Stimulated activated memory B cell treated with anti-CD40 and anti-IgM and Interleukin-4, amounts not matched to agents 10 μg/mL and 1 μg/mL and 100 μg/mL, for 72 hours (primary cell): ENCODE results near the gene CRMP1.

Source experiments
- ATAC-seq: fragments of 150-1000 bp; cut with Tn5 transposase; 2 replicates; pipeline ENCODE4 v1.10.0; 2021
- H3K27ac Mint-ChIP-seq: one replicate; pipeline ENCODE4 v1.8.0; 2022; ENCODE audit warnings: mild to moderate bottlenecking, mixed read lengths
- H3K27me3 Mint-ChIP-seq: one replicate; pipeline ENCODE4 v1.8.0; 2022; ENCODE audit warnings: mixed read lengths
- H3K36me3 Mint-ChIP-seq: one replicate; pipeline ENCODE4 v1.8.0; 2022; ENCODE audit warnings: mixed read lengths
- H3K4me1 Mint-ChIP-seq: one replicate; pipeline ENCODE4 v1.8.0; 2022; ENCODE audit warnings: mixed read lengths
- H3K4me3 Mint-ChIP-seq: one replicate; pipeline ENCODE4 v1.8.0; 2022; ENCODE audit warnings: mild to moderate bottlenecking, moderate library complexity, mixed read lengths
- H3K9me3 Mint-ChIP-seq: one replicate; pipeline ENCODE4 v1.8.0; 2022; ENCODE audit warnings: mixed read lengths

The CRMP1 gene

DNA sequence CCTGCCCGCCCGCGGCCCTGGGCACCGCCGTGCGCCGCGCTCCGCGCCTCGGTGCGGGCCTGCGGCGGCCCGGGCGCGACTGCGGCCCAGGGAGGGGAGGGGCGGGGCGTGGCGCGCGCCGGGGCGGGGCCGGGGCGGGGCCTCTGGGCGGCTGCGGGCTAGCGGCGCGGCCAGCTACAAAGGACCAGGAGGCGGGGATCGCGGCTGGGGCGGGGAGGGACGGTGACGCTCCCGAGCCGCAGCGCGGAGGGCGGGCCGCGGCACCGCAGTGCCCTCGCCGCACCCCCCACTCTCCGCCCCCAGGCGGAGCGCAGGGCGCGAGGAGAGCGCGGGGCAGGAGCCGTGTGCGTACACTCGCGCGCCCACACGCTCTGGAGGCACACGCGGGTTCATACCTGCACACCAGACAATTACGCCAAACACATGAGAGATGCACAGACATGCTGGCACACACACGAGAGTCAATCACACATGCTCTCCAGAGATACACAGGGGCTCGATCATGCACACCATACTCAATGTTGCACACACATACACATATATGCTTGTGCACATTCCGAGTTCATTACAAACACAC is at the start of gene CRMP1:
CRMP1 (minus strand) TSS at position 83 of the 577 bp plus-strand sequence. CDS start 117 bp downstream, outside the sequence.
- peaks cover 56% of the 10 kb centered on the region for H3K27me3 Mint-ChIP-seq
- H3K9me3 Mint-ChIP-seq: peaks cover 3% of the 10 kb centered on the region
- no peak within 1 kb of the TSS for H3K27ac Mint-ChIP-seq
- H3K36me3 Mint-ChIP-seq: peaks cover 5% of the 10 kb centered on the region
- H3K4me3 Mint-ChIP-seq: no peak within 1 kb of the TSS
- H3K4me1 Mint-ChIP-seq: peaks cover 6% of the 10 kb centered on the region
- peak; percentile 56 for ATAC-seq

DNA sequence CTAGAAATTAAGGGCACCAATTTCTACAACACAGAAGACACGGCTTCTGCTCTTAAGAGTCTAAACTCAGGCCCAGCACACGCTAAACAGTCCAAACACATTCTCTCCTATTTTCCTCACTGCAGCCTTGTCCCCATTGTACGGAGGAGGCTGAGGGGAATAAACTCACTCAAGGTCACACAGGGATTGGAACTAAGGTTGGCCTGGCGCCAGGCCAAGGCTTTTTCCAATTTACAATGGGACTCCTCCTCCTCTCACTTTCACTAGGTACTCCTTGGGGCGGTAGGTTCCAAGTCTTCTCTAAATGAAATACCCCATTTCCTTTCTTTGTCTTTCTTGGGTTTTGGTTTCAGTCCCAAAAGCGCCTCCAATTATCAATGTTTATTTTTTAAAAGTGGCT is 48.7 kb upstream of the CRMP1 start:
- H3K4me3 Mint-ChIP-seq: no peak overlapping the region
- H3K9me3 Mint-ChIP-seq: peaks cover 6% of the 10 kb centered on the region
- ATAC-seq: no peak
- H3K27me3 Mint-ChIP-seq: peaks cover 10% of the 10 kb centered on the region
- H3K4me1 Mint-ChIP-seq: no peaks in the 10 kb centered on the region
- H3K27ac Mint-ChIP-seq: no peak overlapping the region
- no peaks in the 10 kb centered on the region for H3K36me3 Mint-ChIP-seq

DNA sequence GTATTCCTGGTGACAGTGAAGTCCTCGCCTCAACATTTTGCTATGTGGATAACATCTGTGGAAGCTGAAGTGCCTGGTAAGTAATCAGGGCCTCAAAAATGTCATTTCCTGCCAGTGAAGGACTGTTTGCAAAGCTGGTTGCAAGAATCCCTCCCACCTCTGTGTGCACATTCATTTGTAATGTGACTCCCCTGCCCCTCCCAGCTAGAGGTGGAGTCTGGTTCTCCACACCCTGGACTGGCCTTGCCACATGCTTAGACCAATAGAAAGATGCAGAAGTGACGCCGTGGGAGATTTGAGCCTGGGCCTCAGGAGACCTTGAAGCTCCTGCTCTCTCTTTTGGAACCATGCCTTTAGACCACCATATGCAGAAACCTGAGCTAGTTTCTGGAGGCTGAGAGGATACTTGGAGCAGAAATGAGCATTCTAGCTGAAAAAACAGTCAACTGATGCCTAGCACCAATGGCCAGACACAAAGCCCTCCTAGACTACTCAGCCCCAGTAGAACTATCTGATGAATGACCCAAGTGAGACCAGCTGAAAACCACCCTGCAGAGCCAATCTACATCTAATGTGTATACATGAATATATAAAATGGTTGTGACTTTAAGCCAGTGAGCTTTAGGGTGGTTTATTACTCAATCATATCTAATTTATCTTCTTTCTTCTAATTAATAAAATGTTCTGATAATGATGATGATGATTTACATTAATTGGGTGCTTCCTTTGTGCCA is 47.8 kb upstream of the CRMP1 start:
- Mint-ChIP-seq H3K27ac (no peak overlapping the region), H3K4me3 (no peak overlapping the region), H3K9me3 (peaks cover 3% of the 10 kb centered on the region), H3K36me3 (no peaks in the 10 kb centered on the region), H3K27me3 (peaks cover 10% of the 10 kb centered on the region), H3K4me1 (no peaks in the 10 kb centered on the region)
- no peak for ATAC-seq

DNA sequence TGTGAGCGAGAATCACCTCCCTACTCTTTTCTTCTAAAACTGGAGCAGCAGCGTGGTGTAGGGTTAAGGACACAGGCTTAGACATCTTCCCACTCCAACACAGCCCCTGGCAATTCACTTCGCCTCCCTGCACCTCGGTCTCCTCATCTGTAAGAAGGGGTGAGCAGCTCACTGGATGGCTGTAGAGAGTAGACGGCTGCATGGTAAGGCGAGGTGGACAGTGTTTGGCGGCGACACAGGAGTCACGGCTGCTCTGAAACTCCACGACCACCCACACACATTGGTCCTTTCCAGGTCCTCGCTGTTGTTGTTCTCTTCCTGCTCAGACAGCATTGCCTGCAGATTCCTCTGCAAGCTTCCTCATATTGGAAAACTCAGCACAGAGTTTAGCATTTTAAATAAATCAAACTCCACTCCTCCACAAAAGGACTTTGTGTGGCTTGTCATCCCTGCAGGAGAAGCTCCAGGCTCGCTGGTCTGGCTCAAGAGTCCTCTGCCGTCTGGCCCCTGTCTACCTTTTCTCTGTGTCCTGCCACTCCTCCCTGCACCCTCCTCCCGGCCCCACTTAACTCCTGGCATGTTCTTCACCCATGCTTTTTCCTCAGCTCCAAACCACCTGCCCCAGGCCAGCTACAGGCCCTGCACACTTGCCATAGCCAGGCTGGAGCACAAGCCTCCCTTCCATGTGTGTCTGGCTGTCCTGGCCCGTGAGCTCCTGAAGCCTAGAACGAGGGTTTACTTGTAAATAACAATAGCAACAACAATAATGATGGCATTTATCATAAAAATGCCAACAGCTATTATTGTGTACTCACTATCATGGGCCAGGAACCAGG is 41.3 kb upstream of the CRMP1 start:
- Mint-ChIP-seq H3K36me3 (no peaks in the 10 kb centered on the region), H3K27me3 (peaks cover 22% of the 10 kb centered on the region), H3K4me1 (no peaks in the 10 kb centered on the region), H3K4me3 (no peak overlapping the region), H3K27ac (no peak overlapping the region), H3K9me3 (no peaks in the 10 kb centered on the region)
- no peak for ATAC-seq

DNA sequence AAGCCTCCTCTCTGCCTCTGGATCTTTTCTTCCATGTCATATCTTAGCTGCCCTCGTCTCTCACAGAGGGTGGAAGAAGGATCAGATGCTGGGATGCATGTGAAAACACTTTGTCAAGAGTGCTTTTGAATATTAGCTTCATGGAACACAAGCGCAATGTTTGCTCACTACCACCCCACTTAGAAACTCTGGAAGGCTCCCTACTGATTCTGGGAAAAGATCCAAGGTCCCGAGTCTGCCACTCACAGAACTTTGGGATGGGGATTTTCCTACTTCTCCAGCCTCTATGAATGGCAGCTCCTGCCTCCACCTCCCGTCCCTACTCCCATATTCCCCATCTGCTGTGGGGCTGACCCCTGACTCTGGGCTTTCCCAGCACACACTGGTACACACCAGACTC is 40.2 kb upstream of the CRMP1 start:
- ATAC-seq: no peak
- Mint-ChIP-seq H3K4me1 (no peaks in the 10 kb centered on the region), H3K27ac (no peak overlapping the region), H3K9me3 (no peaks in the 10 kb centered on the region), H3K36me3 (no peaks in the 10 kb centered on the region), H3K4me3 (no peak overlapping the region), H3K27me3 (peaks cover 22% of the 10 kb centered on the region)

DNA sequence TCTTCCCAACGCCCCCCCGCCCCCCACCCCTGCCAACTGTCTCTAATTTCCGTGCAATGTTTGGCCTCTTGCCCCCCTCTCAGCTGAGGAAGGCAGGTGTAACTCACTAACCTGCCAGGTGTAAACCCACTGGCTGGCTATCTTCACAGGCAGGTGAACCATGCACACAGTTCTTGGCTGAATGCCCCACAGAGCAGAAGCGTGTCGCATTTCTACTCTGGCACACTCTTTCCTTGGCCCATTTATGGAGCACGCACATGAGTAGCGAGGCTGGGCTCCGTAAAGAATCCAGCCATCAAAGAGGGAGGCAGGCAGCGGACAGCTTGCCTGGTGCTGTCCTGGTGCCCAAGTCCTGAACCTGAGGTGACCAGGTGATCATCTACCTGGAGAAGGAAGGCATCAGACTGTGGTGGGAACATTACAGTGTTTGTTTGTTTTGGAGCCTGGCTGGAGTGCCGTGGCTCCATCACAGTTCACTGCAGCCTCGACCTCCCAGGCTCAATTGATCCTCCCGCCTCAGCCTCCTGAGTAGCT is 39.2 kb upstream of the CRMP1 start:
- H3K27me3 Mint-ChIP-seq: peaks cover 22% of the 10 kb centered on the region
- no peak for ATAC-seq
- no peak overlapping the region for H3K4me3 Mint-ChIP-seq
- H3K36me3 Mint-ChIP-seq: no peaks in the 10 kb centered on the region
- H3K4me1 Mint-ChIP-seq: no peaks in the 10 kb centered on the region
- H3K27ac Mint-ChIP-seq: no peak overlapping the region
- H3K9me3 Mint-ChIP-seq: peaks cover 5% of the 10 kb centered on the region

DNA sequence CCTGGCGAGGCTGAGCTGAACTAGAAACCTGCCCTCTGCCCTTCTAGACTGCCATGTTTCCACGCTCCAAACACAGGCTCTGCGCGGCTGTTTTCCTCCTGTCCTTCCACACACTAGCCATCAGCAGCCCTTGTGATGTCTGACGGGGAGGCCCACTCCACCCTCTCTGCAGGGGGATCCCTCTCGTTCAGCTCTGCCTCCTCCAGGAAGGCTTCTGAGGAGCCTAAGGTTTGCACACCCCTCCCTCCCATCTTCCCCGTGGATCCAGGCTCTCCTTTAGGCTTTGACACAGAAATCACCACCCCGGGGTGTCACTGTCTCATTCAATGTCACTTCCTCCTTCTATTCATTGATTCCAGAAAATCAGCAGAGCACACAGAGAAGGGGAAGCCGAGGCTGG is 38.6 kb upstream of the CRMP1 start:
- Mint-ChIP-seq H3K27ac (no peak overlapping the region), H3K4me3 (no peak overlapping the region), H3K36me3 (no peaks in the 10 kb centered on the region), H3K4me1 (no peaks in the 10 kb centered on the region), H3K9me3 (peaks cover 5% of the 10 kb centered on the region), H3K27me3 (peaks cover 22% of the 10 kb centered on the region)
- no peak for ATAC-seq

DNA sequence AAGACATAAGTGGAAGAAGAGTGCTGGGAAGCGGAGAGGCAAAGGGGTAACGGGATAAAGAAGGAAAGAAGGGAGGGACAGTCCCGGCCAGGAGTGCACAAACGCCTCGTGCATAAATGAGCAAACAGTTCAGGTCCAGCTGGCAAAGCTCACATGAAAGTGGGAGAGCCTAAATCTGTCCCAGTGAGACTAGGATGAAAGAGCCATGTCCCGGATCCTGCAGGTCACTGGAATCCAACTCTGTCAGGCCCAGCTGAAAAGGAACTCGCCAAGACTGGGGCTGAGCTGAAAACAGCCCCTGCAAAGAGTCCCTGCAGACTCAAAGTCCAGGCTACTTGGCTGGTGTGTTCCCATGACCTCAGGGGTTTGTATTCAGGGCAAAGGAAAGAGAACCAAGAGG is 38.0 kb upstream of the CRMP1 start:
- H3K4me1 Mint-ChIP-seq: no peaks in the 10 kb centered on the region
- H3K9me3 Mint-ChIP-seq: peaks cover 5% of the 10 kb centered on the region
- no peak overlapping the region for H3K27ac Mint-ChIP-seq
- peaks cover 22% of the 10 kb centered on the region for H3K27me3 Mint-ChIP-seq
- no peak overlapping the region for H3K4me3 Mint-ChIP-seq
- H3K36me3 Mint-ChIP-seq: no peaks in the 10 kb centered on the region
- ATAC-seq: no peak

DNA sequence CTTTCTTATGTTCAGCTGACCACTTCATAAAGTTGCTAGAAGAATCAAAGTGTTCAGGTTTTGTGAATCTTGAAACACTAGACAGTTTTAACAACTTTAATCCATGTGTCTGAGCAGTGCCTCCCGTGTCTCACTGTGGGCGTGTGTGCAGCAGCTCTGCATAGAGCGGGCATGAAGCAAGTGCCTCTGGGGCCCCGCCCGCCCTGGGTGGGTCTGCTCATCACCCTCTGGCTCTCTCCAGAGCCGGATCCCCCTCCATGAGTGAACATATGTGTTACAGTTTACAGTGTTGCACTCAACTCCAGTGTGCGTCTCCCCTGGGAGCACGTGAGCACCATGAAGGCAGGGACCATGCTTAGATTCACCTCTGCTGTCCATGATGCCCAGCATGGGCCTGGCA is 37.6 kb upstream of the CRMP1 start:
- Mint-ChIP-seq H3K4me1 (no peaks in the 10 kb centered on the region), H3K36me3 (no peaks in the 10 kb centered on the region), H3K27ac (no peak overlapping the region), H3K4me3 (no peak overlapping the region), H3K27me3 (peaks cover 22% of the 10 kb centered on the region), H3K9me3 (peaks cover 5% of the 10 kb centered on the region)
- ATAC-seq: no peak

DNA sequence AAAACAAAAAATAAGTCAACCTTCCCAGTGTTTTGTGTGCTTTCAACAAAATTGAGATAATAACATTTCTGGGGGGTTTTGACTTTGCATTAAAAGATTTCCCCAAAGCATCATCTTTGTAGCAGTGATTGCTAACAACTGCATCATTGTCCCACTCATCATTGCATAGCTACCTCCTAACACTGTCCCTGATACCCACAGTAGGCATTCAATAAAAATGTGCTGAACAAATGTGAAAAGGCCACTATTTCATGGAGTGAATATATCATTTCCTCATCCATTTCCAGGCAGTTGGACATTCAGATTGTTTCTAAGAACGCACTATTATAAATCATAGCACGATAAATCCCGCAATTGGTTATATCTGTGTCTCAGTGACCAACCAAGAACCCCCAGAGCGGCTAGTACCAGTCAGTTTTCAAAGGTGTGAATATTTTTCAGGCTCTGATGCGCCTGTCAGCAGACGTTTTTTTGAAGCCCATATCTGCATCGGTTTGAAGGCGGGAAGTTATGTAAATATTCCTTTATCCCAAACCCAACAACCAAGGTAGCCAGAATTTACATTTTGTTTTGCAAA is 36.0 kb upstream of the CRMP1 start:
- H3K9me3 Mint-ChIP-seq: peaks cover 5% of the 10 kb centered on the region
- no peak overlapping the region for H3K4me3 Mint-ChIP-seq
- ATAC-seq: no peak
- no peak overlapping the region for H3K27ac Mint-ChIP-seq
- H3K36me3 Mint-ChIP-seq: no peaks in the 10 kb centered on the region
- peaks cover 10% of the 10 kb centered on the region for H3K27me3 Mint-ChIP-seq
- no peaks in the 10 kb centered on the region for H3K4me1 Mint-ChIP-seq

DNA sequence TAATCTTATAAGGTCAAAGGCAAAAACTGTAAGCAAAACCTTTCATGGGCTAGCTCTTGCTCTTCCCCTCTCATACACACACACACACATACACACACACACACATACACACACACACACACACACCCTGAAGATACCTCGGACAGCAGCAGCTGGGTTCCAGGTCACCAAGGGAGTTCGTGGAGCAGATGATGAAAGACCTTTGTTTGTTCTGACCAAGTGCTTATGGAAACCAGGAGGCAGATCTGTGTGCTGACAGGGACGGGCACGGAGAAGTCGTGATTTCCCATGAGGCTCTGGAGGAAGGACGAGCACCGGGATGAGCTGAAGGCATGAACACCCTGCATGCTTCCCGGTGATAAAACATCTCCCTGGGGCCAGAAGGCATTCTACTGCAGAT is 35.4 kb upstream of the CRMP1 start:
- Mint-ChIP-seq H3K36me3 (no peaks in the 10 kb centered on the region), H3K4me1 (no peaks in the 10 kb centered on the region), H3K27ac (no peak overlapping the region), H3K9me3 (peaks cover 6% of the 10 kb centered on the region), H3K27me3 (peaks cover 8% of the 10 kb centered on the region), H3K4me3 (no peak overlapping the region)
- ATAC-seq: no peak

DNA sequence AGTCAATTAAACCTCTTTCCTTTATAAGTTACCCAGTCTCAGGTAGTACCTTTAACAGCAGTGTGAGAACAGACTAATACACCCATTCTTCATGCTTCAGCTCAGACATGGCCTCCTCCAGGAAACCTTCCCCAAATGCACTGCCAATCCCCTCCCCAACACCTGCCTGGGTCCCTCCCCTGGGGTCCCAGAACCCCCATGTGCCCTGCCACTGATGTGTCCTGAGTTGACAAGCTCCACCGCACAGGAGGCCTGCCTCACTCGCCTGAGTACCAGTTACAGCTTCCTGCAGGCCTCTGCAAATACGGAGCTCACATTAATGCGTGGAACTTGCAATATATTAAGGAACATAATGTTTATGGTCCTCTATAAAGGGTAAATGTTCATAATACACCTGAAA is 34.9 kb upstream of the CRMP1 start:
- Mint-ChIP-seq H3K27ac (no peak overlapping the region), H3K27me3 (peaks cover 9% of the 10 kb centered on the region), H3K36me3 (no peaks in the 10 kb centered on the region), H3K4me3 (no peak overlapping the region), H3K9me3 (peaks cover 10% of the 10 kb centered on the region), H3K4me1 (no peaks in the 10 kb centered on the region)
- peak; percentile 25 for ATAC-seq

DNA sequence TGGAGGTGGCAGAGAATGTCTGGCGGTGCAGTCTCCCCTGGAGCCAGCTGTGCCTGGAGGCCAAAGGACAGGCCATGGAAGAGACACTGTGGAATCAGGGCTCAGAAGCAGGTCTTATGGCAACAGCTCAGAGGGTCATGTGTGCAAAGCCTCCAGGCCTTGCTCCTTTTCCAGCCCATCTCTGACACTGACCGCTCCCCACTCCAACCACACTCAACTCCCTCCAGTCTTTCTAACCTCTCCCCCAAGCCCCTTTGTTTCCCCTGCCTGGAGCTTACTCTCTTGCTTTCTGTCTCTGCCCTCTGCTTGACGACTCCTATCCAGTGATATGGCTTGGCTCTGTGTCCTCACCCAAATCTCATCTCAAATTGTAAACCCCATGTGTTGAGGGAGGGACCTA is 34.2 kb upstream of the CRMP1 start:
- no peak for ATAC-seq
- no peak overlapping the region for H3K4me3 Mint-ChIP-seq
- no peak overlapping the region for H3K27ac Mint-ChIP-seq
- peaks cover 9% of the 10 kb centered on the region for H3K27me3 Mint-ChIP-seq
- no peaks in the 10 kb centered on the region for H3K4me1 Mint-ChIP-seq
- peaks cover 11% of the 10 kb centered on the region for H3K9me3 Mint-ChIP-seq
- no peaks in the 10 kb centered on the region for H3K36me3 Mint-ChIP-seq

DNA sequence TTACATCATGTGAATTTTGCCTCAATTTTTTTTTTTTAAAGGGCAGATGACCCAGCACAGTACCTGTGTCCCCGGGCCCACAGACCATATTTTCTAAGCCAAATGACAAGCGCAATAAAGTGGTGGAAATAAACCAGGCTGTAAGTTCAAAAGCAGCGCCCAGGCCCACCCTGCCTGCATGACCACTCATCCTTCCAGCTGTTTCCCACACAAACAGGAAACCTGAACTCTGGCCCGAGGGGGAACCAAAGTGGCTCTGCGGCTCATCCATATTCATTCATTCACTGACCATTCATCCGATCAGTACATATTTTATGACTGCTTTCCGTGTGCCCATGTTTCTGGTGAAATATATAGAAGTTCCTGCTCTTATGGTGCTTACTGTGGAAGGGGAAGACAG is 33.7 kb upstream of the CRMP1 start:
- H3K27ac Mint-ChIP-seq: no peak overlapping the region
- no peaks in the 10 kb centered on the region for H3K4me1 Mint-ChIP-seq
- no peak for ATAC-seq

More for the DNA sequence above, 33.7 kb upstream of the CRMP1 start:
- H3K36me3 Mint-ChIP-seq: no peaks in the 10 kb centered on the region
- H3K4me3 Mint-ChIP-seq: no peak overlapping the region
- peaks cover 10% of the 10 kb centered on the region for H3K27me3 Mint-ChIP-seq
- peaks cover 11% of the 10 kb centered on the region for H3K9me3 Mint-ChIP-seq
